ENCODE results near the gene FTSJ3.

DNA sequence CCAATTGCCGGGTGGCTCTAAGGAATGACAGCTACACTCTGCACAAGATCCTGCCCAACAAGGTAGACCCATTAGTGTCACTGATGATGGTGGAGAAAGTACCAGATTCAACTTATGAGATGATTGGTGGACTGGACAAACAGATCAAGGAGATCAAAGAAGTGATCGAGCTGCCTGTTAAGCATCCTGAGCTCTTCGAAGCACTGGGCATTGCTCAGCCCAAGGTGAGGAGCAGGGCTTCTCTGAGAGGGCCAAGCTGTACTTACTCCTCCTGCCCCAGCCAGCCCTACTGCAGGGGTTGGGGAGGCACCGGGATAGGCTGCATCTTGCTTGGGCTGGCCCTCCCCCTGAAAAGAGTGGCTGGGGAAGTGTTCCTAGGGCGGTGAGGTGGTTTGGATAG is 2.8 kb upstream of the FTSJ3 start:
- no peak for TF ChIP-seq RXRA (IDR thresholded peaks at IDR 0.05; ENCODE audit: borderline replicate concordance, low read depth)
- TF ChIP-seq, protein P1, sequence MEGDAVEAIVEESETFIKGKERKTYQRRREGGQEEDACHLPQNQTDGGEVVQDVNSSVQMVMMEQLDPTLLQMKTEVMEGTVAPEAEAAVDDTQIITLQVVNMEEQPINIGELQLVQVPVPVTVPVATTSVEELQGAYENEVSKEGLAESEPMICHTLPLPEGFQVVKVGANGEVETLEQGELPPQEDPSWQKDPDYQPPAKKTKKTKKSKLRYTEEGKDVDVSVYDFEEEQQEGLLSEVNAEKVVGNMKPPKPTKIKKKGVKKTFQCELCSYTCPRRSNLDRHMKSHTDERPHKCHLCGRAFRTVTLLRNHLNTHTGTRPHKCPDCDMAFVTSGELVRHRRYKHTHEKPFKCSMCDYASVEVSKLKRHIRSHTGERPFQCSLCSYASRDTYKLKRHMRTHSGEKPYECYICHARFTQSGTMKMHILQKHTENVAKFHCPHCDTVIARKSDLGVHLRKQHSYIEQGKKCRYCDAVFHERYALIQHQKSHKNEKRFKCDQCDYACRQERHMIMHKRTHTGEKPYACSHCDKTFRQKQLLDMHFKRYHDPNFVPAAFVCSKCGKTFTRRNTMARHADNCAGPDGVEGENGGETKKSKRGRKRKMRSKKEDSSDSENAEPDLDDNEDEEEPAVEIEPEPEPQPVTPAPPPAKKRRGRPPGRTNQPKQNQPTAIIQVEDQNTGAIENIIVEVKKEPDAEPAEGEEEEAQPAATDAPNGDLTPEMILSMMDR (IDR thresholded peaks at IDR 0.05) = no peak
- TF ChIP-seq POLR2AphosphoS5 (IDR thresholded peaks at IDR 0.05; ENCODE audit: low read depth, low read length) = no peak
- TF ChIP-seq, protein P2, sequence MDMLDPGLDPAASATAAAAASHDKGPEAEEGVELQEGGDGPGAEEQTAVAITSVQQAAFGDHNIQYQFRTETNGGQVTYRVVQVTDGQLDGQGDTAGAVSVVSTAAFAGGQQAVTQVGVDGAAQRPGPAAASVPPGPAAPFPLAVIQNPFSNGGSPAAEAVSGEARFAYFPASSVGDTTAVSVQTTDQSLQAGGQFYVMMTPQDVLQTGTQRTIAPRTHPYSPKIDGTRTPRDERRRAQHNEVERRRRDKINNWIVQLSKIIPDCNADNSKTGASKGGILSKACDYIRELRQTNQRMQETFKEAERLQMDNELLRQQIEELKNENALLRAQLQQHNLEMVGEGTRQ (IDR thresholded peaks at IDR 0.05; ENCODE audit: borderline replicate concordance, low read depth, low read length) = no peak
- TF ChIP-seq, protein P3, sequence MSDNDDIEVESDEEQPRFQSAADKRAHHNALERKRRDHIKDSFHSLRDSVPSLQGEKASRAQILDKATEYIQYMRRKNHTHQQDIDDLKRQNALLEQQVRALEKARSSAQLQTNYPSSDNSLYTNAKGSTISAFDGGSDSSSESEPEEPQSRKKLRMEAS (IDR thresholded peaks at IDR 0.05; ENCODE audit: low read depth) = no peak
- no peak for TF ChIP-seq RCOR1 (IDR thresholded peaks at IDR 0.05; ENCODE audit: low read length)
- no peak for TF ChIP-seq TAF1 (IDR thresholded peaks at IDR 0.05; ENCODE audit: borderline replicate concordance, low read depth, low read length)
- no peak for TF ChIP-seq YY1 (IDR thresholded peaks at IDR 0.05; ENCODE audit: low read depth)
